HG03196 (cell line): ENCODE data around the gene FLOT2.
"Not testable (repeated sequence)": the region's sequence is repeated elsewhere in the genome, so short reads cannot be mapped to it uniquely, and the experiment has no call there.

Source experiments
- ATAC-seq: cut with Tn5 transposase; IDR thresholded peaks from one replicate; pipeline ENCODE4 v1.9.1; 2021; ENCODE audit not compliant: unreplicated experiment

FLOT2 gene

DNA sequence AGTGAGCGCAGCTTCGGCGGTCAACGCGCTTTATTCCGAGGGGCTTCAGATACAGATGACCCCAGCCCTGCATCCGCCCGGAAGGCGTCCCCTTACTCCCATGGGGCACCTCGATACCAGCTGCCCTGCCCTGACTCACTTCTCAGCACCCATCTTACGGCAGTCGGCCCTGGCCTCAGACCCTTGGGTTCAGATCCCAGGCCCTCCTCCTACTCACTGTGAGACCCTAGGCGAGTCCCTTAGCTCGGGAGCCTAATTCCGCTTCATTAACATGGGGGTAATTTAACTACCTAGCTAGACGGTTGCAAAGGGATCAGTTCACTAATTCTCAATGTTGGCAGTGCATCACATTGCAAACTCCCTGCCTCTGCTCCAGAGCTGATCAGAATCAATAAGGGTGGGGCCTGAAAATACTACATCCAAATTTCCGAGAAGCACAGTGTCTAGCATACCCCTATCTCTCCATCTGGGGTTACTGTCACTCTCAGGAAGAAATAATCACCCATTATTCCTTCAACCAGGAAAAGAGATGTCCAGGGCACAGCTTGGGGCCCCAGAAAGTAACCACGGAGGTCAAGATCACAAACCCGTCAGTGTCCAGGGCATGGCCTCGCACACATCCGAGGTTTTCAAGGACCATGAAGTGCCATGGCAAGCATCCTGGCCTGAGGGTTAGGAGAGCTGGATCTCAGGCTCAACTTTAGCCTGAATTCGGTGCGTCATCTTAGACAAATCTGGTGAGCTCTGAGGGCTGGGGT, 415 bp upstream of the FLOT2 start:
- no peak for ATAC-seq

DNA sequence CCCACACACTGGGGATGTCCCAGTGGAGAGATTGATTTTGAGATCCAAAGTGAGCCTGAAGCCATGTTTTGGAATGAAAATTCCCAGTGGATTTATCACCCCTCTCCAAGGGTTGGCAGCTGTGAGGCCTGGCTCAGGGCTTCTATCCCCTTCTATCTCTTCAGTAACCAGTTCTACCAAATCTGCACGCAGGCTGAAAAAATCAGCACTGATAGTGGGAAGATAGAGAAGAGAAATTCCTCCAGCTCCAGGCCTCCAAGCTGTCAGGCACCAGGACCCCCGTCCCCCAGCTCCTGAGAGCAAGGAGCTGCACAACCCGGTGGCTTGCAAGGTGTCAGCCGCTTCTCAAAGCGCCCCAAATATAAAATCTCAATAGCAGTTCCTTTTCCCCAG, 1.0 kb downstream of the FLOT2 start:
- ATAC-seq = no peak

DNA sequence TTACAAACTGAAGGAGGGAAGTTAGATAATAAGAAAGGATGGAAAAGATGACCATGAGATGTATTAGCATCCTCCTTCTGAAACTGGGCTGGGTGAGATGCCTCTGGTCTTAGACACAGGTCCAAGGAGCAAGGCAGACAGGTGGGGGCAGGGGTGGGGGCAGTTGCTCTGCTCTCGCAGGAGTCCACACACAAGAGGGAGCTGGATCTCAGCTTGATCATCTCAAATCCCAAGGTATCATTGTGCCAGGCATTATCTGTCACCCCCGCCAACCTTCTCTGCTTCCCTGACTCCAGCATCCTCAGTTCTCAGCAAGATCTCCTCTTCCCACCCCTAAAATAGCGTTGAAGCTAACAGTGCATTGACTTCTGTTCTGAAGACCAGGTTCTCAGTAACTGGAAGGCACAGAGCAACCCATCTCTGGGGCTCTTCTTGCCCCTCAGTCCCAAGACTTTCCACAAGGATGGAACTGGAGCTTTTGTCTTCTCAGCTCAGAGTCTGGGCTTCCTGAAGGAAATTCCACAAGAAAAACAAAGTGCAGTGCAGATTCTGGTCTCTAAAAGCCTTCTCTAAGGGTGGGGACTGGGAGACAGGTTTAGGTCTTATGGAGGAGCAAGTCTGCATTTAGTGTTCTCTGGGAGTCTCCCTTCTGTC, 1.6 kb downstream of the FLOT2 start:
- no peak for ATAC-seq

DNA sequence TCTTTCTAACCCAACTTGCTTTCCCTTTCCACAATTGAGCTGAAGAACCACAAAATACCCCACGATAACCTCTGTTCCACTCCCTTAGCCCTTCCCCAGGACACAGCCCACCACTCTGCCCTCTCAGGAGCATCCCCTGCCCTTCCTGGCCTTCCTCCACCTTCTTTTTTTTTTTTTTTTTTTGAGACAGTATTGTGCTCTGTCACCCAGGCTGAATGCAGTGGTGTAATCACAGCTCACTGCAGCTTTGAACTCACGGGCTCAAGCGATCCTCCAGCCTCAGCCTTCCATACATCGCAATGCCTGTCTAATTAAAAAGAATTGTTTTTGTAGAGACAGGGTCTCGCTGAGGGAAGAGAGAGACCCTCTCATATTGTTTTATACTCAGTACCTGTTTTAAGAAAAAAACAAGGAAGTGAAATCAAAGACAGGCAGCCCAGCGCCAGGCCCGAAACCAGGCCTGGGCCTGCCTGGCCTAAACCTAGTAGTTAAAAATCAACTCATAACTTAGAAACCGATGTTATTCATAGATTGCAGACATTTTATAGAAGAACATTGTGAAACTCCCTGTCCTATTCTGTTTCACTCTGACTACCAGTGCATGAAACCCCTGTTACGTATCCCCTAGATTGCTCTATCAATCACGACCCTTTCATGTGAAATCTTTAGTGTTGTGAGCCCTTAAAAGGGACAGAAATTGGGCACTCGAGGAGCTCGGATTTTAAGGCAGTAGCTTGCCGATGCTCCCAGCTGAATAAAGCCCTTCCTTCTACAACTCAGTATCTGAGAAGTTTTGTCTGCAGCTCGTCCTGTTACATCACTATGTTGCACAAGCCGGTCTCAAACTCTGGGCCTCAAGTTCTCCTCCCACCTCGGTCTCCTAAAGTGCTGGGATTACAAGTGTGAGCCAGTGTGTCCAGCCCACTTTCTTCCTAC, 4.0 kb downstream of the FLOT2 start:
- not testable (repeated sequence) for ATAC-seq

DNA sequence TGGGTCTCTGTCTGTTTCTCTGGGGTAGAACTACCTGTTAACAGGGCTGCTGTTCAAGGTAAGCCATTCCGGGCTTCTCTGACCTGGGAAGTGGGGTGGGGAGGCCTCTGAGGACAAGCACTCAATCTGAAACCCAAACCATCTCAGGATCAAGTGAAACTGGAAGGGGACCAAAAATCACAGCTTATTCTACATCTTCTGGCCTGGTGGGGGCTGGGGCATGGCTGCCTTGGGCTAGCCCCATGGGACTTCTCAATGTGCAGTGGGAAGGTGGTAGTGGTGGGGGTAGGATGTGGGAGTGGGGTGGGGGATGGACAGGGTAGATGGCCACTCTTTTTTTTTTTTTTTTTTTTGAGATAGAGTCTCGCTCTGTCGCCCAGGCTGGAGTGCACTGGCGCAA, 5.5 kb downstream of the FLOT2 start:
- no peak for ATAC-seq

DNA sequence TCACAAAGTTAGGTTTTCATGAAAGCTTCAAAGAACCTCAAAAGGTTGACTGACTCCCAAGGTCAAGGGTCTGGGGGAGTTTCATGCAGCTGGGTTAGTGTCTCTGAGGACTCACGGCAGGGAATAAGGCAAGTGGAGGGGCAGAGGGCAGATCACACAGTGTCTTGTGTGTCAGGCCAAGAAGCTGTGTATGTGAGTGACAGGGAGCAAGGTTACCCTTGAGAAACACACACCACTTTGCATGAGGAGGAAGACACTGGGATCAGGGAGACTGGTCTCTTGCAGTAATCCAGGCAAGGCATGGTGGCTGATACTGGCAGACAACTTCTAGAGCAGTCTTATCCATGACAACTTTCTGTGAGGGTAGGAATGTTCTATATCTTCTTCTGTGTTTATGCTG, 6.3 kb downstream of the FLOT2 start:
- ATAC-seq = no peak

DNA sequence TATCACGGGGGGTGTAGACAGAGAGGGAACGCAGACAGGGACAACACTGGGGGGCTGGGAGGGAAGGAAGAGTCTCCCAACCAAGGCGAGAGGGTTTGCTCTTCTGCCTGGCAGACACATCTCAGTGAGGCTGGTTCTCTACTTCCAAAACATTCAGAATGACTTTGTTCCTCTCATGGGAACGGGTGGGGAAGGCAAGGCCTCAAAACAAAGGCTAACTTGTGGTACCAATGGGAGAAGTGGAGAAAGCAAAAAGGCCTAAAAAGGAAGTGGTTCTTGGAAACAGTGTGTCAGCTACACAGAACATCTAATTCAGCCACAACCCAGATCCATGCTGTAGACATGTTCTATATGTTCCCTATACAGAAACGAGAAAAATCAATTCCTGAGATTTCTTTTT, 7.5 kb downstream of the FLOT2 start:
- no peak for ATAC-seq

DNA sequence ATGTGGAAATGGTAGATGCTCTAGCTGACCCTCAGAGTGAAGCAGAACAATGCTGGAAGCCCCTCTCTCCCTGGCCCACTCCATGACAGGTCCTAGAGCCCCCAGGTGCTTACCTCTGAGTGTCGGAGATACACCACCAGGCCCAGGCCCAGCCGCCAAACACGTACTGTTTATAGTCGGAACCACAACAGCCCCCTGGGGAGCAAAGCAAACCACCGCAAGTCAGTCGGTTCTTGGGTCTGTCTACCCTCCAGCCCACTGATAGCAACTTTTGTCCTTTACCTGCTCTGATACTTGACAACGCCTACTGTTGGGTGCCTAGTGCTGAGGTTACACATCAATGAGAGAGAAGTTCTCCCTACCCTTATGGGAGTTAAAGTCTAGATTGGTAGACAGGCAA, 8.7 kb downstream of the FLOT2 start:
- no peak for ATAC-seq

DNA sequence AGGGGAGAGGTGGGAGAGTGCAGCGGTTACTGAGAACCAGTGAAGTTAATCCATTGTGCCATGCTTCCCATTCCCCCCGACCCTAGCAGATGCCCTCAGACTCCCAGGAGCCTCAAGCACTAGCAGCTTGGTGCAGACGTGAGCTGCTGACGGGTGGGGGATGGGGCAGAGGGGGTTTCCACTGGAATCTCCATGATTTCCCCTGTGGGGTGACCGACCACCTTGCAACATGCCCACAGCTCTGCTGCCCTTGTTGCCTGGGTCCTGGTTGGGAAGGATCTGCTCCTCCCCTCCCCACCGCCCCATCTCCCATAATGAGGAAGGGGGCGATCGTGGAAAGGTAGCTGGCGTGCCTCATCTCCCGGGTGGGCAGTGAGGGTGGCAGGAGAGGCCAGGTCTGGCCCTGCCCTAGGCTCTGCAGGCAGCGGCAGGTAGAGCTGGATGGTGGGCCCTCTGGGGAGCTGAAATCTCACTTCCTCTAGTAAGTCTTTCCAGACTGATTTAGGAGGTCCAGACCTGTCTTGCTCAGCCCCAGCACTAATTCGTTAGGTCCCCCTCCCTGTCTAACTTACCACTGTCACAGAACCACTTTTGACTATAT, 9.6 kb downstream of the FLOT2 start:
- ATAC-seq = no peak

DNA sequence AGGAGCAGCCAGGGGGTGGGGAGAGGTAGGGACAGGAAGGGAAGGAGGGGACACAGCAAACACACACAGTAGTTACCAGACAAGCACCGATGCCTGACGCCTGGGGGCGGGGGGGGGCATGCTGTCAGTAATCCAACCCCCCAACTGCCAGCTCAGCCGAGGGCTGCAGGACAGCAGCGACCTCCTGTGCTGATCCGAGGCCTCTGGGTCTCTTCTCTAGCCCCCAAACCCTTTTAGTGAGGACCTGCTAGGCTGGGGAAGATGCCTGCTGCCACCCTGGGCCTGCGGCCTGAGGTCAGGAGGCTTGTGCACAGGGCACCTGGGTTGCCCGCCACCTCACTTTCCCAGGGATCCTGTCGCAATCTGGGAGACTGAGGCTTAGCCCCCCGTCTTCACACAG, 11.6 kb downstream of the FLOT2 start:
- no peak for ATAC-seq

DNA sequence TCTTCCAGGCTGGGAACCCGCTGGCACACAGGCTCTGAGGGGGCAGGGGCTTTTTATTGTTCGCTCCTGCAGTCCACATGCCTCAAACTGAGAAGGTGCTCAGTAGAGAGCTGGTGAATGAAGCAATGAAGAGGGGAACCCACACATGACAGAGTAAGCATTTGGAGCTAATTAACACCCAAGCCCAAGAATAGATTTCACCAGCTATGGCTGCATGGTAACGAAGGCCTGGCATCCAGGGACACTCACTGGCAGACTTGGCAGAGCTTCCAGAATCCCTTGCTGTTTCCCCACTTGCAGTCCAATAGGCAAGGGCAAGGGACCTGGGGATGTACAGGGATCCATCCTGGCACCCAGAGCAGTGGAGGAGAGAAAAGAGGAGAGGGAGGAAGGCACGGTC, 12.2 kb downstream of the FLOT2 start:
- ATAC-seq = no peak

DNA sequence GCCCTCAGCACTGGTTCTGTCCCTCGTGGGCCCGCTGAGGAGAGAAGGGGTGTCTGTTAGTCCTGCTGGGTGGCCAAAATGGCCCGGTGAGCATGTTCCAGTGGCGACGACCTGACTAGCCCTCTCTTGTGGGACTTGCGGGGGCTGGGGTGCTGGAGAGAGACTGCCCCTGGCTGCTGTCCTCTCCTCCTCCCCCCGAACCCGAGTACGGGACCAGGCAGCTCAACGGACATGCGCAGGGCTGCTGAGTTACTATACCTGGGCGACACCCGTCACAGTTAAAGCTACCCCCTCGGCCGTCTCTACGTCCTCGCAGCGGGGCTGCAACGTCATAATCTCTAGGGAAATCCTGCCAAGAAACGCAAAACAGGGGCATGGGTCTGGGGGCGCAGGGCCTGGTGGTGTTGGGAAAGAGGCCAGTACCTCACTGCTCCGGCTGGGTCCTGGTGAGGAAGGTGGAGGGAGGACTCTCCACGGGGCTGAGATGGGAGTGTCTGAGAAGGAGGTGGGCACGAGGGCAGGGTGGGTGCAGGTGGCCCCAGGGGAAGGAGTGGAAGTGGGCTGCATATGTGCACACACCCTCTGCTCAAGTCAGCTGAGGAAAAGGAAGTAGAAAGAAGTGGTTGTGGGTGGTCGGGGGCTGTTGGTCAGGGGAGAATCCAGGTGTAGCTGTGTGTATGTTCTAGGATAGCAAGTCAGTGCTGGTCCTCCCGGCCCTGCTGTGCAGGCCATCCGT, 13.4 kb downstream of the FLOT2 start:
- ATAC-seq = no peak

DNA sequence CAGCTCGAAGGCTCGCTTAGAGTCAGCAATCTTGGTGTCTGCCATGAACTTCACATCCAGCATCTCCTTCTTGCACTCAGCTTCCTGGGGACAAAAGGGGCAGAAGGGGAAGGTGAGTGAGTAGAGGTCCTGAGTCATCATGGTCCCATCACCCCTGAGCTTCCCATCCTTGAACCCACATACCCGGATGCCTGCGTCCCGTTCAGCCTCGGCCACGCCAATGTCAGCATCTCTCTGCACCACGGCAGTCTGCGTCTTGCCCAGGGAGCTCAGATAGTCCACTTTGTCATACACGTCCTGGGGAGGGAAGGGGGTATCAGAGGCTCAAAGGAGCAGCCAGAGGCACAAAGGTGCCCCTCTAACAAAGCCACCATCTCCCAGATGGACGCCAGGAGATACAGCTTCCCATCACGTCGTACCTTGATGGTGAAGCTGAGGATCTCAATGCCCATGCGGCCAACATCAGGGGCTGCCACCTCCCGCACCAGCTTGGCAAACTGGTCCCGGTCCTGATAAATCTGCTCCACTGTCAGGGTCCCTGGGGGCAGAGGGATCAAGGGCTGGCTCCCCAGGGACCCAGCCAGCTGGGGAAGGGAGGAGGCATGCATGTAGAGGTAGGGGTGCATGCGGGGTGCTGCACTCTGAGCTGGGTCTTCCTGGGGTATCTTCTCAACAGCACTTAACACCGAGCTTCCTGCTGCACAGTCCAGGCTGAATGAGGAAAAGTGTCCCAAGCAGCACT, 15.2 kb downstream of the FLOT2 start:
- no peak for ATAC-seq

DNA sequence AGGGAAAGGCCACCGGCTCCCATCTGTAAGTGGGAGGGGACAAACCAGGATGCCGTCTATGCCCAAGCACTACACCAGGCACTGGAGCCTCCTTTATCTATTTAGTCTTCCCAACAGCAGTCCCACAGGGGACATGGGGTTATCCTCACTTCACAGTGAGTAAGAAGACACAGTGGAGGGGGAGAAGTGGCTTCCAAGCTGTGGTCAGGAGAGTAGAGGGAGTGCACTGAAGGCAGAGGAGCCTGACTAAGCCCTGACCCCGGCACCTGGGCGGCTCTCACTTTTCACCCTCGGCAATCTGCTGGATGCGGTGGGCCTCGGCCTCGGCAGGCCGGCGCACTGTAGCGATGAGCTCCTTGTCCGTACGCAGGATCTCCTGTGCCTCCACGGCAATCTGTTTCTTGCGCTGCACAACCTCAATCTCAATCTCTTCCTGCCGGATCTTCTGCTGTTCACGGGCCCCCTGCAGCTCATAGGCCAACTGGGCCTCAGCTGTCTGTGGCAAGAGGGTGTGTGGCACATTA, 15.9 kb downstream of the FLOT2 start:
- ATAC-seq = no peak

DNA sequence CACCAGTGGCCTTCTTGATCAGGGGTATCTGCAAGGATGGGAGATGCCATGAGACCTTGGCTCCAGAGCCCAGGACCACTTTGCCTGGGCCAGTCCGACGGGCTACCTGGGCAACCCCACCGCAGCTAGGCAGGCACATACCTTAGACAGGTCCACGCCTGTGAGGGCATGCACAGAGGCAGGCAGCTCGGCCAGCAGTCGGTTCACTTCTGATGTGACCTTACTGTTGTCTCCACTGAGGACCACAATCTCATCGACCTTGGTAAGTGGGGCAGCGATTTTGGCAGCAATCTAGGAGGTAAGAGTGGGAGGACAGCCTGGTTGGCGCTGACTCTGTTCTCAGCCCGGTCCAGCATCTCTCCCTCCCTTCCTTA, 17.0 kb downstream of the FLOT2 start:
- ATAC-seq = no peak

DNA sequence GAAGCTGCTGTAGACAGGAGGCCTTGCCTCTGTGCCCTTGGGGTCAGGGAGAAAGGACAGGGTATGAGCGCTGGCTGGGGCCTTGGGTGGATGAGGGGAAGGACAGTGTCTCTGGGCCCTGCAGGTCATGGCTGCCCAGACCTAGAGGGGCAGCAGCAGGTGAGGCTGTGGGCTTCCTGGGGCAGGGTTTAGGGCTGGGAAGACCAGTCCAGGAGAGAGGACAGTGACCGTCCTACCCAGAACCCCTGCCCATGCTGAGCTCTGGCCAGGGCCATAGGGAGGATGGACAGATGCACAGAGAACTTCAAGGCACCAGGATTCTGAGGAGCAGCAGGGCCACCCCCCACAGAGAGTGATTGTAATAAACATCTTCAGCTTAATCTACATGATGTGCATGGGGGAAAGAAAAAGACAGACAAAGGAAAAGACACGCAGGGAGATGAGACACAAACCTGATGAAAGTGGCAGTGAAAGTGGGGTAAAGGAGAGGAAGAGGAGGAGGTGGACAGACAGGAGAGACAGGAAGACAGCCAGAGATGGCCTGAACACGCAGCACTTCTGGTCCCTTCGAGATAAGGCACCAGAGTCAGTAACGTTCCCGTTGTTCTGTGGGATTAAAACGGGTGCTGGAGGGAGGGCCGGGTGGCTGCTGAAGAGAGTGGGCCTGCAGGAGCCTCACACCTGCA, 17.5 kb downstream of the FLOT2 start:
- ATAC-seq = no peak

DNA sequence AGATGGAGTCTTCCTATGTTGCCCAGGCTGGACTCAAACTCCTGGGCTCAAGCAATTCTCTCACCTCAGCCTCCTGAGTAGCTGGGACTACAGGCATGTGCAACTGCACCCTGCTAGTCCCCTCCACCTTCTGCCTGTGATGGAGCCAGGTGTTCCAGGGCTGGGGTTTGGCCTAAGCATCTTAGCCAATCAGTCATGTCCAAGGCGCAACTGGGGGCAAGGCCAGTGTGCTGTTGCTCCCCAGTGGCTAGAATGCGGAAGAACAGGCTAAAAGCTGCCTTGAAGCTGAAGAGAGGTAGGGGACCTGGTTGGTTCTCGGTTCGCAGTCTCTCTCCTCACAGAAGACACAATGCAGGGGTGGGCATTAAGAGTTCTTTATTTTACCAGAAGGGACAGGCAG, 18.6 kb downstream of the FLOT2 start:
- ATAC-seq = no peak

DNA sequence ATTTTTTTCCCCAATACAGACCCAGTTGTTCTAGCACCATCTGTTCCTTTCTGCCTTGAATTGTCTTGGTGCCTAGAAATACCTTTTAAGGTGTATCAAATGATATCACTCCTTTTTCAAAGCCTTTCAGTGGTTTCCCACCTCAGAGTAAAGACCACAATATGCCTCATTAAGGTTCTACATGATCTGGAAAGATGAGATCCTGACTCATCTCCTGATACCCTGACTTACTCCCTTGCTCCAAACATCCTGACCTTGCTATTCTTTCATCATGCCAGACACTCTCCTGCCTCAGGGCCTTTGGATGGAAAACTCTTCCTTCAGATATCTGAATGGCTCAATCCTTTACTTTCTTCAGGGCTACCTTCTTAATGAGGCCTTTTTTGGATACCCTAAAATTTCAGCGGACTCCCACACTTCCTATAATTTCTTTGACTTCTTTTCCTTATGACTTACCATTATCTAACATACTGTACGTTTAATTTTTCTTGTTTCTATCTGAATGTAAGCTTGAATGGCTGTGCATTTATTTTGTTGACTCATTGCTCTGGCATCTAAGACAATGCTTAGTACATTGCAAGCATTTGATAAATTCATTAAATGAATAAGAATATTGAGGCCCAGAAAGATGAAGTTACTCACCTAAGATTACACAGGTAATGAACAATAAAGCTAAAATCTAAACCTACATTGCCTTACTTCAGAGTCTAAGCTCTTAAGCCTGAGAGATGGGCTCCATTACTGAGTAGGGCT, 19.2 kb downstream of the FLOT2 start:
- no peak for ATAC-seq
